Hippocampal formation (tissue), 2 donors: ENCODE data around the gene ITFG2.
A peak's percentile ranks its signal among the peaks of the same experiment; 100 is the strongest.

ENCODE experiments used
- DNase-seq, 2 donors: peaks; one replicate each; lab custom pipeline; 2025; lab: John Stamatoyannopoulos, UW

Gene ITFG2

GRCh38 chr12:2795291-2796186 is 16.9 kb upstream of the ITFG2 start:
- peak; percentile 80 to 83 for DNase-seq

- DNase-seq: no peak
Measured at GRCh38 chr12:2796187-2796666, 16.2 kb upstream of the ITFG2 start.

- peak in 1 of 2 donors; percentile 16 for DNase-seq
Measured at GRCh38 chr12:2797721-2798418, 14.6 kb upstream of the ITFG2 start.

GRCh38 chr12:2800046-2800570 is 12.4 kb upstream of the ITFG2 start:
- no peak for DNase-seq

- DNase-seq: no peak
Measured at GRCh38 chr12:2801044-2801783, 11.3 kb upstream of the ITFG2 start.

GRCh38 chr12:2803635-2804392 is 8.7 kb upstream of the ITFG2 start:
- no peak for DNase-seq

- peak; percentile 6 to 12 for DNase-seq
Measured at GRCh38 chr12:2804393-2805142, 7.9 kb upstream of the ITFG2 start.

- DNase-seq: no peak
Measured at GRCh38 chr12:2805143-2805520, 7.3 kb upstream of the ITFG2 start.

- no peak for DNase-seq
Measured at GRCh38 chr12:2806700-2807099, 5.8 kb upstream of the ITFG2 start.

GRCh38 chr12:2811801-2812200 is 667 bp upstream of the ITFG2 start:
- DNase-seq: no peak

- peak in 1 of 2 donors; percentile 70 for DNase-seq
Measured at GRCh38 chr12:2813214-2814185, 1.0 kb downstream of the ITFG2 start.

GRCh38 chr12:2819810-2820209 is 7.3 kb downstream of the ITFG2 start:
- no peak for DNase-seq

- DNase-seq: no peak
Measured at GRCh38 chr12:2820432-2820831, 8.0 kb downstream of the ITFG2 start.

- DNase-seq: no peak
Measured at GRCh38 chr12:2823483-2823882, 11.0 kb downstream of the ITFG2 start.

GRCh38 chr12:2824541-2824940 is 12.1 kb downstream of the ITFG2 start:
- DNase-seq: no peak

GRCh38 chr12:2825132-2825531 is 12.7 kb downstream of the ITFG2 start:
- DNase-seq: peak in 1 of 2 donors; percentile 9

- DNase-seq: no peak
Measured at GRCh38 chr12:2826036-2826435, 13.6 kb downstream of the ITFG2 start.

GRCh38 chr12:2826721-2827515 is 14.4 kb downstream of the ITFG2 start:
- DNase-seq: no peak

- no peak for DNase-seq
Measured at GRCh38 chr12:2829275-2829674, 16.8 kb downstream of the ITFG2 start.
